SU-DHL-6 (cell line): ENCODE data around the gene THSD4.

ENCODE experiments used
- H2AFZ ChIP-seq: fragments of 200-600 bp; sonication (generic); 2 replicates; pipeline ENCODE4 v1.6.1; 2014; ENCODE audit warnings: low read depth, mild to moderate bottlenecking, moderate library complexity, mixed read lengths, antibody characterized with exemption, low read length; ENCODE audit not compliant: severe bottlenecking
- H3F3A ChIP-seq: fragments of 200-600 bp; shearing (Covaris generic); 2 replicates; pipeline ENCODE4 v1.6.0; 2016; ENCODE audit warnings: antibody characterized with exemption, mild to moderate bottlenecking; ENCODE audit not compliant: insufficient read depth
- H3K27ac ChIP-seq: fragments of 200-600 bp; sonication (generic); 2 replicates; pipeline ENCODE4 v1.5.1; 2016; ENCODE audit warnings: low read depth, mild to moderate bottlenecking, low read length, moderate library complexity, mixed read lengths
- H3K27me3 ChIP-seq: fragments of 200-600 bp; sonication (generic), shearing (Covaris generic); 2 replicates; pipeline ENCODE4 v1.6.0; 2014; ENCODE audit warnings: mild to moderate bottlenecking, low read length
- H3K36me3 ChIP-seq: fragments of 200-600 bp; sonication (generic); 2 replicates; pipeline ENCODE4 v1.6.1; 2014; ENCODE audit warnings: mild to moderate bottlenecking, low read length, mixed read lengths
- H3K4me2 ChIP-seq: fragments of 300-600, 200-600 bp; shearing (Covaris generic), sonication (generic); 2 replicates; pipeline ENCODE4 v1.6.0; 2014; ENCODE audit warnings: low read length, low read depth, mild to moderate bottlenecking; ENCODE audit not compliant: poor library complexity, severe bottlenecking
- H3K4me3 ChIP-seq: fragments of 200-600 bp; sonication (generic); 2 replicates; pipeline ENCODE4 v1.5.1; 2014; ENCODE audit warnings: antibody characterized with exemption, low read length, mild to moderate bottlenecking, mixed read lengths; ENCODE audit not compliant: insufficient read depth, poor library complexity, severe bottlenecking
- H3K79me2 ChIP-seq: fragments of 200-600 bp; sonication (generic); 2 replicates; pipeline ENCODE4 v1.6.1; 2014; ENCODE audit warnings: mild to moderate bottlenecking, low read length, moderate library complexity; ENCODE audit not compliant: insufficient read depth
- H3K9ac ChIP-seq: fragments of 200-600 bp; sonication (generic); 2 replicates; pipeline ENCODE4 v1.7.0; 2014; ENCODE audit warnings: mild to moderate bottlenecking, low read length
- H3K9me2 ChIP-seq: fragments of 200-600 bp; sonication (generic); replicated peaks from 2 replicates; pipeline ENCODE4 v1.6.1; 2014; ENCODE audit warnings: low read length; ENCODE audit not compliant: insufficient read depth
- H3K9me3 ChIP-seq: fragments of 200-600 bp; sonication (generic); 2 replicates; pipeline ENCODE4 v1.6.1; 2014; ENCODE audit warnings: low read length, mixed read lengths; ENCODE audit not compliant: insufficient read depth
- H4K20me1 ChIP-seq: fragments of 200-600 bp; sonication (generic); 2 replicates; pipeline ENCODE4 v1.6.1; 2014; ENCODE audit warnings: low read depth, mild to moderate bottlenecking, antibody characterized with exemption, low read length, moderate library complexity, mixed read lengths
- EZH2phosphoT487 ChIP-seq: fragments of 200-600 bp; sonication (generic), shearing (Covaris generic); conservative IDR thresholded peaks from 2 replicates; pipeline ENCODE4 v1.6.1; 2018; ENCODE audit warnings: mild to moderate bottlenecking, antibody characterized with exemption, low read length, moderate library complexity, mixed read lengths
- TF ChIP-seq, protein P1 (sequence below): fragments of 200-600 bp; sonication (generic); IDR thresholded peaks from one replicate; pipeline ENCODE4 v1.5.1; 2017; ENCODE audit warnings: antibody characterized with exemption, mild to moderate bottlenecking, low read length, moderate library complexity; ENCODE audit not compliant: insufficient read depth, poor library complexity, severe bottlenecking

THSD4 gene

DNA sequence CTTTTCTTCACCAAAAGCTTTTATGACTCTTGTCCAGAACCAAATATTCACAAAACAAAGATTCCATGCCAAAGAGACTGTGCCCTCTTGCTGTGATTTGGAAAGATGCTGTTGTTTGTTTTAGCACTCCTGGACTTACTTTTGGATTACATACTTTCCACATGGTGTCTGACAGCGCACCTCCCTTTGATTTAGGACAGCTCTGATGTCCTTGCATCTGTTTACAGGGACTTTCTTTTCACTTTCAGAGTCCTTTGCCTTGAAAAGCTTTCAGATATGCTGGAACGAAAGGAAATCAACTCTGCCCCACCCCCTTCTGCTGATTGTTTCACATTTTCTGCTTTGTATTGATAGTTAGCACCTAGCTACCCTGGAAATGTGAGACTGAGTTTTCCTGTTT lies 562.1 kb downstream of the THSD4 start:
- no peak overlapping the region for H2AFZ ChIP-seq
- H3K27ac ChIP-seq, result no peak overlapping the region
- no peaks in the 10 kb centered on the region for H3K9me2 ChIP-seq
- H3K36me3 ChIP-seq, result no peaks in the 10 kb centered on the region
- H3K4me2 ChIP-seq, result no peak overlapping the region
- no peaks in the 10 kb centered on the region for H3K27me3 ChIP-seq
- no peak overlapping the region for H3K4me3 ChIP-seq
- H3K9ac ChIP-seq, result no peak overlapping the region
- no peaks in the 10 kb centered on the region for H3F3A ChIP-seq
- TF ChIP-seq, protein P1, sequence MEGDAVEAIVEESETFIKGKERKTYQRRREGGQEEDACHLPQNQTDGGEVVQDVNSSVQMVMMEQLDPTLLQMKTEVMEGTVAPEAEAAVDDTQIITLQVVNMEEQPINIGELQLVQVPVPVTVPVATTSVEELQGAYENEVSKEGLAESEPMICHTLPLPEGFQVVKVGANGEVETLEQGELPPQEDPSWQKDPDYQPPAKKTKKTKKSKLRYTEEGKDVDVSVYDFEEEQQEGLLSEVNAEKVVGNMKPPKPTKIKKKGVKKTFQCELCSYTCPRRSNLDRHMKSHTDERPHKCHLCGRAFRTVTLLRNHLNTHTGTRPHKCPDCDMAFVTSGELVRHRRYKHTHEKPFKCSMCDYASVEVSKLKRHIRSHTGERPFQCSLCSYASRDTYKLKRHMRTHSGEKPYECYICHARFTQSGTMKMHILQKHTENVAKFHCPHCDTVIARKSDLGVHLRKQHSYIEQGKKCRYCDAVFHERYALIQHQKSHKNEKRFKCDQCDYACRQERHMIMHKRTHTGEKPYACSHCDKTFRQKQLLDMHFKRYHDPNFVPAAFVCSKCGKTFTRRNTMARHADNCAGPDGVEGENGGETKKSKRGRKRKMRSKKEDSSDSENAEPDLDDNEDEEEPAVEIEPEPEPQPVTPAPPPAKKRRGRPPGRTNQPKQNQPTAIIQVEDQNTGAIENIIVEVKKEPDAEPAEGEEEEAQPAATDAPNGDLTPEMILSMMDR, result no peak
- H4K20me1 ChIP-seq, result no peaks in the 10 kb centered on the region
- no peaks in the 10 kb centered on the region for H3K9me3 ChIP-seq
- no peaks in the 10 kb centered on the region for H3K79me2 ChIP-seq

DNA sequence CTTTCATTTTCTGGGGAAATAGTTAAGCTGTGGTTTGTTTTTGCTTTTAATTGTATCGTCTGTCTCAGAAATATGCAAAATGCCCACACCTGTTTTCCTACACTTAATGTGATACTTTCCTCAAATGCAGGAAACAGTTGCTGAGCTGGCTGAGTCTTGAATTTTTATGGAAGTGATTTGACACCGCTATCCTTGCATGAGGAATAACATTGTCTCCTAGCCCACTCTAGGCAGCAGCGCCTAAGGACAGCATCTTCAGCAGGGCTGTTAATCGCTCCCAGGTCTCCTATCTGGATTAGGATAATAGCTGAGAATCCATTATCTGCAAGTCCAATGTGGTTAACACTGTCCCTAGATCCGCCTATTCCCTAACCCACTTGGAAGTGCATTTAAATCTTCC lies 562.5 kb downstream of the THSD4 start:
- no peaks in the 10 kb centered on the region for H3K27me3 ChIP-seq
- H2AFZ ChIP-seq, result no peak overlapping the region
- H4K20me1 ChIP-seq, result no peaks in the 10 kb centered on the region
- no peaks in the 10 kb centered on the region for H3K79me2 ChIP-seq
- no peaks in the 10 kb centered on the region for H3F3A ChIP-seq
- no peak overlapping the region for H3K4me3 ChIP-seq
- H3K27ac ChIP-seq, result no peak overlapping the region
- H3K36me3 ChIP-seq, result no peaks in the 10 kb centered on the region
- TF ChIP-seq, protein P1, result no peak
- no peak for TF ChIP-seq EZH2phosphoT487
- H3K4me2 ChIP-seq, result no peak overlapping the region
- H3K9me3 ChIP-seq, result no peaks in the 10 kb centered on the region
- H3K9ac ChIP-seq, result no peak overlapping the region
- no peaks in the 10 kb centered on the region for H3K9me2 ChIP-seq

DNA sequence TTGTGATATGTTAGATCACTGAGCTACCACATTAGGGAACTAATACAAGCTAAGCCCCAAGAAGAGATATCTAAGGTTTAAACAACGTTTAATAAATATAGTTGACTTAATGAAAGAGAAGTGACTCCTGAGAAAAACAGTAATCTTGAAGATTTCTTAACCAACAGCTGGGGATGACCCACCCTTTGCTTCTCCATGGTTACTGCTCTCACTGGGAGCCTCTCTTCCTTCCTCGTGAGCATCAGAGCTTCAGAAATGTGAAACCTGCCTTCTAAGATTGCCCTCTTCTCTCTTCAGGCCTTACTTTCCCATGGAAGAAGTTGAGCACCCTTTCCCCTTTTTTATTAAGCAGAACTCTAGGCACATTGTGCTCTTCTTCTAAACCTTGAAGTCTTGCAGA lies 562.9 kb downstream of the THSD4 start:
- no peak overlapping the region for H3K4me2 ChIP-seq
- H3K9ac ChIP-seq, result no peak overlapping the region
- no peaks in the 10 kb centered on the region for H4K20me1 ChIP-seq
- H3K27ac ChIP-seq, result no peak overlapping the region
- no peaks in the 10 kb centered on the region for H3K9me3 ChIP-seq
- H3F3A ChIP-seq, result no peaks in the 10 kb centered on the region
- H3K27me3 ChIP-seq, result no peaks in the 10 kb centered on the region
- H3K79me2 ChIP-seq, result no peaks in the 10 kb centered on the region
- H3K4me3 ChIP-seq, result no peak overlapping the region
- H3K36me3 ChIP-seq, result no peaks in the 10 kb centered on the region
- TF ChIP-seq EZH2phosphoT487, result no peak
- TF ChIP-seq, protein P1, result no peak
- no peaks in the 10 kb centered on the region for H3K9me2 ChIP-seq
- H2AFZ ChIP-seq, result no peak overlapping the region

DNA sequence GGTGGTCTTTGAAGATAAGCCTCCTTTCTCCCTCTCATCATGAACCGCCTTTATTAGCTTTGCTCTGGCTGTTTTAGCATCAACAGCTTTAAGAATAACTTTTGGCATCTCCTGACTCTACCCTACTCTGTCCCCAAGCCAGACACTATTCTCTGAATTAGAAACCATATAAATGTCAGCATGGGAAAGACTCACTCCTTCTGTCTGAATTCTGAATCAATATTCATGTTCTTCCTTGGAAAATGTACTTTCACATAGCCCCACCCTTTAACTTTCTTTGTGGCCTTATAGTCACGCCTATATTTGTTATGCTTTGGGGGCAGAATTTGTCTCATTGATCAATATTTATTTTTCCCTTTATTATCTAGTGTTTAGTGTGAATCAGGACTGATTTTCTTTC lies 563.3 kb downstream of the THSD4 start:
- Histone ChIP-seq H3K27ac (no peak overlapping the region), H3K9me3 (no peaks in the 10 kb centered on the region), H3K27me3 (no peaks in the 10 kb centered on the region), H3K79me2 (no peaks in the 10 kb centered on the region), H3K36me3 (no peaks in the 10 kb centered on the region), H3K9me2 (no peaks in the 10 kb centered on the region), H4K20me1 (no peaks in the 10 kb centered on the region), H3K9ac (no peak overlapping the region), H3K4me2 (no peak overlapping the region), H3F3A (no peaks in the 10 kb centered on the region), H3K4me3 (no peak overlapping the region), H2AFZ (no peak overlapping the region)
- no peak for TF ChIP-seq EZH2phosphoT487
- TF ChIP-seq, protein P1, result no peak
